NCI-H187 treated with DMSO at 0.1 percent for 48 hours (cell line): ENCODE results near the gene TOR4A.
A peak's percentile ranks its signal among the peaks of the same experiment; 100 is the strongest.

Experiments used
- DNase-seq: peaks from one replicate; lab custom pipeline; 2025; lab: John Stamatoyannopoulos, UW

Gene TOR4A

DNA sequence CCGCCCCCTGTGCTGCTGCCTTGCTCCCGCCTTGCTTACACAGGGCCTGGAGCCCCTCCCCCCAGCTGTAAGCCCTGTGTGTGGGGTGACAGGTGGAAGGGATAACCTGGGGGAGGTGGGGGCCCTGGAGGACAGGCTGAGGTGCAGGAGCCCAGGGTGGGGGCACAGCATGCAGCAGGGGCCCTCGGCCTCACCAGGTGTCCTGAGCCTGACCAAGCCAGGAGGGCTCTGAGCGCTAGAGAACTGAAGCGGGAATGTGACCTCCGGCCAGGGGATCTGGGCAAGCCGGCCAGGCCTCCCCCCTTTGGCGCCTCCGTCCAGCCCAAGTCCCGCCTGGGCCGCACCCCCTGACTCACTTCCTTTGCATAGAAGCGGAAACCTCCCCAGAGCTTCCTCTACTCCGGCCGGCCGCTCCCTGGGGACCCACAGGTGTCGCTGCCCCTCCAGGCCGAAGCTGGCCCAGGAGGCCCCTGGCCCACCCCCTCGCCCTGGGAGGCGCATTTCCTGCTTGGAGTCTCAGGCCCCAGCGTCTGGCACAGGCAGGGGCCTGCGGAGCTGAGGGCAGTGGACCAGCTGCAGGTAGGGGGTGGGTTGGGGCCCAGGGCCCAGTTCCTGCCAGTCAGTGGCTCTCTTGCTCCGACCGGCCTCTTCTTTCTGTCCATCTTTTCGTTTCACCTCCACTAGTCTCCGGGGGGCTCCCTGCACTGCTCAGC, at the start of gene TOR4A:
TSS of gene TOR4A (plus strand) at position 398 of the 713 bp plus-strand sequence. CDS start 964 bp downstream, outside the sequence.
- no peak for DNase-seq

DNA sequence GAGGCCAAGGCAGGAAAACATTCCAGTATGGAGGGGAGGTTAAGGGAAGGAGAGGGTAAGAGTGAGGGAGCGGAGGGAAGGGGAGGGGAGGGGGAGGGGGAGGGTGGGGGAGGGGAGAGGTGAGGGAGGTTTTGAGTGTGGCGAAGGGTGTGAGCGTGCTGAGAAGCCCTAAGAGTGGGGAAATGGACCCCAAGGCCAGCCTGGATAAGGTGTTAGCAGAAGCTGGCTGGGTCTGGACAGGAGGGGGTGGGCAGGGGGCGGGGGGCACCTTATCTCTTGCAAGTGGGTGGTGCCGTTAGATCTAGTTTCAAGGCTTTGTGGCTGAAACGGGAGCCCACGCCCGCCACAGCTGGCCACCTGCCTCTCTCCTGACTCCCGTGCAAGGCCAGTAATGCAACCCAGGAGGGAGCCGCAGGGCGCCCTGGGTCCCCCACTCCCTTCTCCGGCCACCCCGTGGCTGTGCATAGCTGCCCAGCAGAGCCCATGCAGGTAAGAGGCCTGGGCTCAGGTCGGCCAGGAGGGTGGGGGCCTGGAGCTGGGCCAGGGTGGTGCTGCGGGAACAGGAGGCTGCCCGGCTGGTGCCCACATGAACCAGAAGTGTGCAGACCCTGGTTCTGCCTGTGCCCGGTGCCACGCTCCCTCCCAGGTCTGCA, 49.5 kb upstream of the TOR4A start:
- no peak for DNase-seq

DNA sequence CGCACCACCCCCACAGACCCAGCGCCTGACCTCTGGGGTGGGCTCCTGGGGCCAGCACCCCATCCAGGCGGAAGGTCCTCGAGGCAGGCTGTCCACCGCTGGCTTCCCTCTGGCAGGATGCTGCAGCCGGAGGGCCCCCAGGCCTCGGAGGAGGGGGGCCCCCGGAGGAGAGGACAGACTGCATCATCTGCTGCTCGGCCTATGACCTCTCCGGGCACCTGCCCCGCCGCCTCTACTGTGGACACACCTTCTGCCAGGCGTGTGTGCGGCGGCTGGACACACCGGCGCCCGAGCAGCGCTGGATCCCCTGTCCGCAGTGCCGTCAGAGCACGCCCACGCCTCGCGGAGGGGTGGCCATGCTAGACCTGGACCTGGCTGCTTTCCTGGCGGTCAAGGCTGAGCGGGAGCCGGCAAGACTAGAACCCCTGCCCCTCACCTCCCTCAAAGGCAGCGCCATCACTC, 49.0 kb upstream of the TOR4A start:
- no peak for DNase-seq

DNA sequence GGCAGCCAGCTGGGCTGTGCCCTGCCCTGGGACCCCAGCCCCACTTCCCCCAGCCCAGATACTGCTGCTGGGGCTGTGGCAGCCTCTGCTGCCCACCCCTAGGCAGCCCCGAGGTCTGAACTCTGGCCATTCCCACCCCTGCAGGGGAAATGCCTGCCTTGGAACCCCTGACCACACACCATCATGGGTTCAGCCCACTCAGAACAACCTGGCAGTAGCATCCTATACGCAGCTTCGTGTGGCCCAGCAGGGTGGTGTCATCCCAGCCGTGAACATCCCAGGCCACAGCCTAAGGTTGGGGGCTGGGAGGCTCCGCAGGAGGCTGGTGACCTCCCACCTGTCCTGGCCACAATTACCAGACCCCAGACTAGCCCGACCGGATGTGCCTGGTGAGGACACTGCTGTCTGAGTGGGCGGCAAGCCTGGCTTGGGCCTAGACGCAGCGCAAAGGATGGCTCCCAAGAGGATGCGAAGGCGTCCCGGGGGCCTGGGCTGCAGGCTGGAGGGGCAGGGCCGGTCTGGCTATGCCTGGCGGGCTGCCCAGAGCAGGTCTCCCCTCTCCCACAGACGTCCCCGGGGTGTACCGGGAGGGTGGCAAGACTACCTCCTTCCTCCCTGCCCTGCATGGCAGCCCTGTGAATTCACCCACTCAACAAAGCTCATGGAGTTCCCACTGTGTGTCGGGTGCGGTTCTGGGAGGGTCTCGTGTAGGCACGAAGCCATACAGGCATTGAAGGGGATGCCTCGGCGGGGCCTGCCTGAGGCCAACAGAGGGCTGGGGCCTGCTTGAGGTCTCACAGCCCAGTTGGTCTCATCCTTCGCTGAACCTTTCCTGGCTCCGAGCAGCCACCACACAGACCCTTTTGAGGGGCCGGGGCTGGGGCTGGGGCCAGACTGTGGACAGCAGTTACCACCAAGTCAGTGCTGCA, 48.3 kb upstream of the TOR4A start:
- DNase-seq: no peak

DNA sequence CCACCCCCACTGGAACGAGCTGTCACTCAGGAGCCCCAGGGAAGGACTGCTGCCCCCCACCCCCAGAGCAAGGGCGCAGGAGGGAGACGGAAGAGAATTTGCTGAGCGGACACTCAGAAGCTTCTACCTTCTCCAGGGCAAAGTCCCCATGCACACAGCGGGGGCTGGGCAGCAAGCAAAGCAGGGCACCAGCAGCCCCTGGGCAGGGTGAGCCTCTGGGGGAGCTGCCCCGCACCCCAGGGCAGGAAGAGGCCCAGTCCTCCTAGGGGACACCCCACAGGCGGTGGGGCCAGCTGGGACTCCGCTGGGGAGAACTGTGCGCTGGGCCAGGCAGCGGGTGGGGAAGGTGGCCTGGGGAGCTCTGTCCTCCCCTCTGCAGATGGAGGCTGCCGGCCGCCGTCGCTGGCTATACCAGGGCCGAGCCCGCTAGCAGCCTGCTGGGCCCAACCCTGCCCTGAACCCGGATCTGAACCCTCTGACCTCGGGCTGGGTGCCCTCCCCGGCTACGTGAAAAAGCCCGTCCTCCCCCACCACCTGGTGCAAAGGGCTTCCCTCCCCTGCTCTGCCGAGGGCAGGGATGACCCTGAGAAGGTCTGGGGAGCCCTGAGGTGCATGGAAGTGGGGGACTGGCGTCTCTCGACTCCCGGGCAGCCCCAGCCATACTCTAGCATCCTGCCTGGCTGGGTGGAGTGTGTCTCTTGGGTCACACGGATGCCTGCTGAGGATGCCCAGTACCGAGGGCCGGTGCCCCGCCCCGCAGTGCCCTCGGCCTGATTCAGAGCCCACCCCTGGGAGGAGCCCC, 47.4 kb upstream of the TOR4A start:
- no peak for DNase-seq

DNA sequence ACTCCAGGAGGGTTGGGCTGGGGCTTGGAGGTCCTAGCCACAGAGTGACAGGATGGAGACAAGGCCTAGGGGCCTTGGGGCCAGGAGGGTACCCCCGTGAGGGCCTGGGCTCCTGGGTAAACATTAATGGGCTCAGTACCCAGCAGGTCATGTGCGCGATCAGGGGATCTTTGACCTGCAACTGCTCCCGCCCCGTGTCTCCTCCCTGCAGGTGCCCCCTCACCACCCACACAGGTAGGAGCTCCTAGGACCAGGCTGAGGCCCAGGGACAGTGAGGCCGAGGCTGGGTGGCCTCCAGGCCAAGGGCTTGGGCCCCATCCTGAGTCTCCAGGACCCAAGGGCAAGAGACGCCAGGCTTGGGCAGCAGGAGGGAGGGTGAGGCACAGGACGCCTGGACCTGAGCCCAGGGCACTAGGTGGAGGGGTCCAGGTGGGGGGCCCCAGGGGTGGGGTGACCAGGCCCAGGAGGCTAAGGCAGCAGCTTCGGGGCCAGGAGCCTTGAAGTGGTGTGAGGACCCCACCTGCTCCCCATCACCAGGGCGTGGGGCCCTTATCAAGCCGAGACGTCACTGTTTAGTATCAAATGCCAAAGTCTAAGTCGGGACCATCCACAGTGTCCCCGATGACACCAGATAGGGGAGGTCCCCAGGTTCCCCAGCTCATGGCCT, 46.7 kb upstream of the TOR4A start, which contains the start of gene SLC34A3:
TSS of gene SLC34A3 (plus strand) at position 197 of the 667 bp plus-strand sequence. CDS start 802 bp downstream, outside the sequence.
- DNase-seq: no peak

DNA sequence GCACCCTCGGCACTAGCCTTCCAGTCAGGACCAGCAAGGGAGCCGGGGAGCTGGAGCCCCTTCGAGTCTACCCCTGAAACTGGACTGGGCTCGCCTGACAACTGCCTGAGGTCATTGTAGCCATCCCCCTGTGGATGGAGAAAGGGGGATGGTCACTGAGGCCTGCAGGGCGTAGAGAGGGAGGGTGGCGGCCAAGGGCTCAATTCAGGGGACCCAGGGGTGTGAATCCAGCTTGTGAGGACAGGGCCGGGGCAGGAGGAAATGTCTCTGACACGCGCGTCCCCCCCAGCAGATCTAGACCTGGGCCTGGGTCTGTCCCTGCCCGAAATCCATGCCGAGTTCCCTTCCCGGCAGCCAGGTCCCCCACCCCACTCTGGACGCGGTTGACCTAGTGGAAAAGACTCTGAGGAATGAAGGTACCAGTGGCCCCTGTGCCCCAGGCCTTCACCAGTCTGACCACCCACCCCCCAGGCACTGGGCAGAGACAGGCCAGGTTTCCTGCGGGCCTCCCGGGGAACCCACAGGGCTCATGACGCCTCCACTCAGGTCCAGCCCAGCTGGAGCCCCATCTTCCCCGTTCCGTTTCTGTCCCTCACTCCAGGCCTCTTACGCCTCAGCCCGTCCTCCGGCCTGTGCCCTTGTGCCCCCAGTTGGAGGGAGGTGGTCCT, 46.0 kb upstream of the TOR4A start:
- DNase-seq: no peak

DNA sequence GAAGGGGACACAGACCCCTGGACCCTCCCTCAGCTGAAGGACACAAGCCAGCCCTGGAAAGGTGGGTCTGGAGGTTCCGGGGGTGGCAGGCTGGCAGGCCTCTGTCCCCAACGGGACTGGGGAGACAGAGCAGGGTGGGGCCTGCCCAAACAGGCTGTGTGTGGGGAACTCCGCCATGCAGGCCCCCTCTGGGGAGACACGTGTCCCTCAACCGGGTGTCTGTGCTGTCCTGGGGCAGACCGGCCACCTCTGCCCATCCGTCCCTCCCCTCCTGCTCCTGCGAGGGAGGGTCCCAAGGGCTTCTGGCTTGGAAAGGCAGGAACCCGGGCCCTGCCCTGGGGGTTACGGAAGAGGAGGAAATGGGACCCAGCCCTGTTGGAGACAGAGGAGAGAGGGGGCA, 45.4 kb upstream of the TOR4A start:
- DNase-seq: no peak

DNA sequence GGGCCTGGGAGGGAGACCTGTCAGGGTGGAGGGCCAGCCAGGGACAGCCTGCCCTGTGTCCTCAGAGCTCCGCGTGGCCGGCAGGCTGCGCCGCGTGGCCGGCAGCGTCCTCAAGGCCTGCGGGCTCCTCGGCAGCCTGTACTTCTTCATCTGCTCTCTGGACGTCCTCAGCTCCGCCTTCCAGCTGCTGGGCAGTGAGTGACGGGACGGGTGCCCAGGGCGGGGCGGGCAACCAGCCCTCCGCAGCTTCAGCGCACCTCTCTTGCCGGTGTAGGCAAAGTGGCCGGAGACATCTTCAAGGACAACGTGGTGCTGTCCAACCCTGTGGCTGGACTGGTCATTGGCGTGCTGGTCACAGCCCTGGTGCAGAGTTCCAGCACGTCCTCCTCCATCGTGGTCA, 45.0 kb upstream of the TOR4A start:
- DNase-seq: no peak

DNA sequence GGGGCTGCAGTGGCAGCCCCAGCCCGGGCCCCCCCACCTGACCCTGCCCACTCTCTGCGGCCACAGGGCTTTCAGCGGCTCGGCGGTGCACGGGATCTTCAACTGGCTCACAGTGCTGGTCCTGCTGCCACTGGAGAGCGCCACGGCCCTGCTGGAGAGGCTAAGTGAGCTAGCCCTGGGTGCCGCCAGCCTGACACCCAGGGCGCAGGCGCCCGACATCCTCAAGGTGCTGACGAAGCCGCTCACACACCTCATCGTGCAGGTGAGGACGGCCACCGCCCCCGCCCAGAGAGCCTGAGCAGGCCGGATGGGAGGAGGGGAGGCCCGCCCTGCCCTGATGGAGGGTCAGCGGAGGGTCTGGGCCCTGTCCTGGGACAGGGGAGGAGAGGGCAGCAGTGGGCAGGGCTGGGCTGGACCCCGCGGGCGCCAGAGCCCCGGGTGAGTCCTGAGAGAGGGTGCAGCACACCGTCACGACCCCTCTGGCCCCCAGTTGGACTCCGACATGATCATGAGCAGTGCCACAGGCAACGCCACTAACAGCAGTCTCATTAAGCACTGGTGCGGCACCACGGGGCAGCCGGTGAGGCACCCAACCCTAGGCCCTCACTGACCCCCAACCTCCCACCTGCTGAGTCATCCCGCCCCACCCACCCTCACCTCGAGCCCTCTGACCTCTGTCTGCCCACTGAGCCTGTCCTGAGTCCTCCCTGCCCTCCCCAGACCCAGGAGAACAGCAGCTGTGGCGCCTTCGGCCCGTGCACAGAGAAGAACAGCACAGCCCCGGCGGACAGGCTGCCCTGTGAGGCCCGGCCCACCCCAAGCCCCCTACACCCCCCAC, 44.2 kb upstream of the TOR4A start:
- no peak for DNase-seq

DNA sequence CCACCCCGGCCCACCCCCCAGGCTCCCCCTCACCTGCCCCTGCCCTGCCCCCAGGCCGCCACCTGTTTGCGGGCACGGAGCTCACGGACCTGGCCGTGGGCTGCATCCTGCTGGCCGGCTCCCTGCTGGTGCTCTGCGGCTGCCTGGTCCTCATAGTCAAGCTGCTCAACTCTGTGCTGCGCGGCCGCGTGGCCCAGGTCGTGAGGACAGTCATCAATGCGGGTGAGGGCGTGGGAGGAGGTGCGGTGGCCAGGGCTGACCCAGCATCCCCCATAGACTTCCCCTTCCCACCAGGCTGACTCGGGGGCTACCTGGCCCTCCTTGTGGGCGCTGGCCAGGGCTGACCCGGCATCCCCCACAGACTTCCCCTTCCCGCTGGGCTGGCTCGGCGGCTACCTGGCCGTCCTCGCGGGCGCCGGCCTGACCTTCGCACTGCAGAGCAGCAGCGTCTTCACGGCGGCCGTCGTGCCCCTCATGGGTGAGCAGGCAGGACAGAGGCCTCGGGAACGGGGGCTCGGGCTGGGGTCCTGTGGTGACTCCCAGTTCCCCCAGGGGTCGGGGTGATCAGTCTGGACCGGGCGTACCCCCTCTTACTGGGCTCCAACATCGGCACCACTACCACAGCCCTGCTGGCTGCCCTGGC, 43.4 kb upstream of the TOR4A start:
- DNase-seq: no peak

DNA sequence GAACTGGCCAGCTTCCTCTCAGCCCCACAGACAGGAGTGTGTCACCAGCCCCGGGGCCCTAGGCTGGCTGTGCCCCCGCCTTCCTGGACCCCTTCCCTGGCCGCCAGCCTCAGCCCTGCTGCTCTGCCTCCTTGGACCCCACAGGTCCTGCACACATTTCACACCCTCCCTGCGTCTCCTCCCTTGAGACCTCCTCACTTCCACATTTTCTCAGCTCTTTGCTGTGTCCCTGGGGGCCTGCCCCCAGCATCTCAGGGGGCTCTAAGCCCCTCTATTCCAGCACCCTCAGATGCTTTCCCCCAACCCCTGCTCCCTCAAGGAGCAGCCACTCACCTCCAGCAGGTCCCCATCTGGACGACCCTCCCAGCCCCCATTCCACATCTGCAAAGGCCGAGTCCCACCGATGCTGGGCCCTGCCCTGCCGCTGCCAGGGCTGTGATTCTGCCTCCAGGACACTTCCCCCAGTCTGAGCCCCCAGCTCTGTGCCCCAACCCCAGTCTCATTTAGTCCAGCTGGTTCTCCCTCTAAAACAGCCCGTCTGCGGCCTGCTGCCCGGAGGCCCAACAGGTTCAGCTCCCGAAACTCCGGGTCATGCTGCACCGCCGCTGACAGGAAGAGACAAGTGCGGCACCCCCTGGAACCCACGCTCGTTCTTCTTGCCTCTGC, 42.6 kb upstream of the TOR4A start:
- DNase-seq: no peak

DNA sequence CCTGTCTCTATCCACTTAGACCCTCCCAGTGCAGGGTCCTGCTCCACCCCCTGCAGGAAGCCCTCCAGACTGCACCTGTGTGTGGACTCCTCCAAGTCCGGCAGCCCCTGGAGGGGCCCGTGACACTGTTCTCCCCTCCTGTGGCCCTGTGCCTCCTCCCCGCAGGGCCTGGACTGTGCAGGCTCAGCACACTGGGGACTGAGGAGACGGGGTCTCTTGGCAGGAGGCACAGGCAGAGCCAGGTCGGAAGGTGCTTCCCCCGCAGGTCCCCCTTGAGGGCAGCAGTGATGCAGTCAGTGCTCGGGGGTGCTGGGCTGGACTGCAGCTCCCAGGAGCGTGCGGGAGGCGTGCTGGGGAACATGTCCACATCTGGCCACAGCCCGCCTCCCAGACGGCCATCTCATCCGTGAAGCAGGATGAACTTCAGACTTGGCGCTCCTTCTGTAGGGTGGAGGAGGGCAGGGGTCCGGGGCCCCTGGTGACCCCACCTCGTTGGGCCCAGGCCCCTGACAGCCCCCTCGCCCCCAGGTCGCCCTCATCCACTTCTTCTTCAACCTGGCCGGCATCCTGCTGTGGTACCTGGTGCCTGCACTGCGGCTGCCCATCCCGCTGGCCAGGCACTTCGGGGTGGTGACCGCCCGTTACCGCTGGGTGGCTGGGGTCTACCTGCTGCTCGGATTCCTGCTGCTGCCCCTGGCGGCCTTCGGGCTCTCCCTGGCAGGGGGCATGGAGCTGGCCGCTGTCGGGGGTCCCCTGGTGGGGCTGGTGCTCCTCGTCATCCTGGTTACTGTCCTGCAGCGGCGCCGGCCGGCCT, 41.9 kb upstream of the TOR4A start:
- no peak for DNase-seq

DNA sequence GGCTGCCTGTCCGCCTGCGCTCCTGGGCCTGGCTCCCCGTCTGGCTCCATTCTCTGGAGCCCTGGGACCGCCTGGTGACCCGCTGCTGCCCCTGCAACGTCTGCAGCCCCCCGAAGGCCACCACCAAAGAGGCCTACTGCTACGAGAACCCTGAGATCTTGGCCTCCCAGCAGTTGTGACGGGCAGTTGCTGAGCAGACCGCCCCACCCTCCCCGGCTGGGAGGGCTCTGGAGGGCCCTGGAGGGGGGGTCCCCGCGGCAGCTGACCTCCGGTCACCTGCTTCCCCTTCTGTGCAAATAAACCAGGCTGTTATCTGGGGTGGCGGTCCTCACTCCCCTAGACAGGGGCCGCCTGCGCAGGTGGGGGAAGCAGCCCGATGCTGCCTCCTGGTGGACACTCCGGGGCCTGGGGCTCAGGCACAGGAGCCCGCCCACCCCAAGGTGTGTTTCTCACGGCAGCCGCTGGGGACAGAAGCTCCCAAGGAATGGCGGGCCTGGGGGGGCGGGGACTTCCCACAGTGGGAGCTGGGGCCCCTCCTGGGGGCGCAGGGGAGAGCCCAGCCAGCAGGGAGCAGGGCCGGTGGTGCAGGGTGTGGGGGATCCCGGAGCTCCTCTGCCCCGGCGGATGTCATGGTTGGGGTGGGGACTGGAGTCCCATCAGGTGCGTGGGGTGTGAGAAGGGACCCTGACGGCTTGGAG, 41.1 kb upstream of the TOR4A start:
- DNase-seq: no peak

DNA sequence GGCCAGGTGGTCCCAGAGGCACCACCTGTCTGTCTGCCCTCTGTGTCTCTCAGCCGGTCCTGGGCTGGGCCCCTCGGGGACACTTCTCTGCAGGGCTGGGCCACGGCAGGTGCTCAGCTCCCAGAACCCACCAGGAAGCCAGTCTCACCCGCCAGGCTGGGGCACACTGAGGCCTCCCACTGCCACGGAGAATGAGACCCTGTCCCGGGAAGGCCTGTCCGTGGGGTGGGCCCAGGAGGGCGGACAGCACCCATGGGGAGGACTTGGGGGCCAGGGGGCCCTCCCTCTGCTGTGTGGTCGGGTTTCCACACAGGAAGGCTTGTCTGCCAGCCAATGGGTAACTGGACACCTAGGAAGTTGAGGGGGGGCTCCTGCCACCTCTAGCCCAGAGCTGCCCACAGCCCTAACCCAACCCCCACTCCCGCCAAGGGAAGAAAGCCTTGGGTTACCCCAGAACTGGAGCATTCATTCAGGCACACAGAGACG, 40.5 kb upstream of the TOR4A start:
- no peak for DNase-seq

DNA sequence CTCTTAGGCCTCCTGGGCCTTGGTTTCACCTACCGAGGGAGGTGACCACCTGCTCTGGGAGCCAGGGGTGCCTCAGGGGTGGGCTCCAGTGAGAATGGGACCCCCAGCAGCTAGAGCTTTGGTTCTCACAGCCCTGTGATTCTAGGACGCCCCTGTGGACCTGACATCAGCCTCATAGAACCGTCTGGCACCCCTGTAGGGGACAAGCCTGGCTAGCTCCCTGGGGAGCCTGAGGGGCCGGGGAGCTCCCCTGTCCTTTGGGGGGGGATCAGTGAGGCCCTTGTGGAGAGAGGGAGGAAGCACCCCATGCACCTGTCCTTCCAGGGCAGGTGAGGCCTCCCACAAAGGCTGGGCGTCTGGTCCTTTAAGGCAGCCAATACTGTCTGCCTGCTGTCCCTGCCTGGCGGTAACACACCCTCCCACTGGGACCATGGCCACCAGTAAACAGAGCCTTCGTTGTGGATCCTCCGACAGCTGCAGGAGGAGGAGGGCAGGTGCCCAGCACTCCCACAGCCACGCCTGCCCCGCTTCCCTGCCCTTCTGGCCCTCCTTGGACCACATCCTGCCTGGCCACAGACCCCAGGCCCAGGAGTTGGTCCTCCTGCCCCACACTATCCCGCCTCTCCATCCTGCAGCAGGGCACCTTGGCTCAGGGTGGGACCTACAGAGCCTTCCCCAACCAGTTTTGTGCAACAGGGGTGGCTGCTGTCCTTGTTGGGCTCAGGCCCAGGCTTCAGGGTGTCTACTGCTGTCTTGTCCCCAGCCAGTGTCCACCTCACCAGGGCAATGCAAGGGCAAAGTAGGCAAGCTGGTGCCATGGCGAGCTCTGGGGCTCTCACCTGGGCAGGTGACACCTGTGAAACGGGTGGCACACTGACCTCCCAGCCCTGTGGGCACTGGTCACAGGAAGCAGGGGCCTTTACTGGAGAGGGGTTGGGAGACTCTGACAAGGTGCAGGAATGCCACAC, 39.5 kb upstream of the TOR4A start:
- DNase-seq: peak; percentile 7
